CD14-positive monocyte (primary cell): ENCODE results near the gene ZNF70. TPM values are rescaled to one million over a fixed set of nuclear protein-coding genes. Genes with fewer than 3 reads are reported as not detected.

ENCODE experiments used
- DNase-seq, 3 donors: peaks; one replicate each; pipeline ENCODE4 v3.0.0-alpha.2; 2011 to 2022
- H2AFZ ChIP-seq: 2 replicates; pipeline ENCODE4 v1.6.0; 2012; ENCODE audit warnings: mild to moderate bottlenecking, low read depth, low read length, inconsistent platforms; ENCODE audit not compliant: insufficient read depth, poor library complexity, severe bottlenecking
- H3K27ac ChIP-seq, 2 donors: 1 replicate in 1 of 2; 2 replicates in 1 of 2; pipeline ENCODE4 v1.5.1; 2012 to 2013; ENCODE audit warnings: low read length in 2 of 2, control low read depth in 1 of 2, inconsistent platforms in 1 of 2, low read depth in 1 of 2, mild to moderate bottlenecking in 1 of 2
- H3K27me3 ChIP-seq, 2 donors: one replicate each; pipeline versions ENCODE4 v1.6.0 to v1.6.1; 2011 to 2013; ENCODE audit warnings: low read length in 2 of 2; ENCODE audit not compliant: control insufficient read depth in 2 of 2, insufficient read depth in 2 of 2
- H3K36me3 ChIP-seq, 2 donors: replicated peaks in 1 of 2; 1 replicate in 1 of 2; 2 replicates in 1 of 2; pipeline versions ENCODE4 v1.5.1 to v1.6.1; 2012 to 2013; ENCODE audit warnings: low read length in 2 of 2, control low read depth in 1 of 2, inconsistent platforms in 1 of 2, mild to moderate bottlenecking in 1 of 2; ENCODE audit not compliant: insufficient read depth in 2 of 2, control insufficient read depth in 1 of 2
- H3K4me1 ChIP-seq, 2 donors: 1 replicate in 1 of 2; 2 replicates in 1 of 2; pipeline versions ENCODE4 v1.5.1 to v1.6.1; 2012 to 2013; ENCODE audit warnings: low read length in 2 of 2, control low read depth in 1 of 2, inconsistent platforms in 1 of 2, mild to moderate bottlenecking in 1 of 2, moderate library complexity in 1 of 2; ENCODE audit not compliant: insufficient read depth in 2 of 2, control insufficient read depth in 1 of 2
- H3K4me2 ChIP-seq: replicated peaks from 2 replicates; pipeline ENCODE3; 2012; ENCODE audit warnings: low read length, moderate library complexity, mild to moderate bottlenecking; ENCODE audit not compliant: poor library complexity, severe bottlenecking; ENCODE audit errors: extremely low read depth
- H3K4me3 ChIP-seq, 3 experiments: fragments of 200-600 bp in 1 of 3; sonication (generic) in 1 of 3; replicated peaks in 1 of 3; 1 replicate in 2 of 3; 2 replicates in 1 of 3; pipeline ENCODE4 v1.5.1; 2011 to 2013; ENCODE audit warnings: low read length in 3 of 3, mild to moderate bottlenecking in 3 of 3, control low read depth in 2 of 3, low read depth in 2 of 3, inconsistent platforms in 1 of 3, moderate library complexity in 1 of 3
- H3K79me2 ChIP-seq: 2 replicates; pipeline ENCODE4 v1.6.0; 2012; ENCODE audit warnings: mild to moderate bottlenecking, control low read depth, inconsistent platforms, low read length, moderate library complexity; ENCODE audit not compliant: insufficient read depth
- H3K9ac ChIP-seq: 2 replicates; pipeline ENCODE4 v1.6.0; 2017; ENCODE audit warnings: low read length, mild to moderate bottlenecking; ENCODE audit not compliant: insufficient read depth, poor library complexity, severe bottlenecking
- H3K9me3 ChIP-seq, 2 donors: replicated peaks in 1 of 2; 1 replicate in 1 of 2; 2 replicates in 1 of 2; pipeline versions ENCODE4 v1.5.1 to v1.6.1; 2012 to 2013; ENCODE audit warnings: low read length in 2 of 2, control low read depth in 1 of 2; ENCODE audit not compliant: control insufficient read depth in 1 of 2, insufficient read depth in 1 of 2
- H4K20me1 ChIP-seq: 2 replicates; pipeline ENCODE4 v1.6.0; 2012; ENCODE audit warnings: mild to moderate bottlenecking, low read length, control low read depth, moderate library complexity; ENCODE audit not compliant: insufficient read depth
- H3K27ac Mint-ChIP-seq, 7 donors: one replicate each; pipeline ENCODE4 v1.8.0; 2020; ENCODE audit warnings: mild to moderate bottlenecking in 7 of 7, mixed read lengths in 7 of 7, moderate library complexity in 6 of 7, inconsistent platforms in 2 of 7
- H3K27me3 Mint-ChIP-seq, 3 donors: one replicate each; pipeline ENCODE4 v1.8.0; 2021 to 2022; ENCODE audit warnings: low read depth in 3 of 3, mild to moderate bottlenecking in 3 of 3, mixed read lengths in 3 of 3, moderate library complexity in 3 of 3, inconsistent platforms in 1 of 3
- H3K36me3 Mint-ChIP-seq, 2 donors: one replicate each; pipeline ENCODE4 v1.8.0; 2020; ENCODE audit warnings: mixed read lengths in 2 of 2, inconsistent platforms in 1 of 2, mild to moderate bottlenecking in 1 of 2
- H3K4me1 Mint-ChIP-seq: one replicate; pipeline ENCODE4 v1.8.0; 2020; ENCODE audit warnings: mild to moderate bottlenecking, mixed read lengths
- H3K4me3 Mint-ChIP-seq, 2 donors: one replicate each; pipeline ENCODE4 v1.8.0; 2020; ENCODE audit warnings: mild to moderate bottlenecking in 2 of 2, mixed read lengths in 2 of 2, moderate library complexity in 1 of 2
- H3K9me3 Mint-ChIP-seq, 7 donors: one replicate each; pipeline ENCODE4 v1.8.0; 2020 to 2022; ENCODE audit warnings: mixed read lengths in 7 of 7, mild to moderate bottlenecking in 6 of 7, moderate library complexity in 6 of 7, inconsistent platforms in 2 of 7
- CTCF ChIP-seq: fragments of 200-600 bp; IDR thresholded peaks from one replicate; pipeline ENCODE4 v1.8.0; 2022; ENCODE audit warnings: antibody characterized with exemption, mild to moderate bottlenecking
- WGBS: methylation state at CpG from one replicate; pipeline ENCODE4 v1.1.5; 2013; ENCODE audit warnings: missing lambda C conversion rate; ENCODE audit not compliant: insufficient coverage; 5-methylcytosine and 5-hydroxymethylcytosine counted together
- intact Hi-C, 2 donors: fragments of 100-400 bp; cut with micrococcal nuclease; formaldehyde crosslinking; loops; one replicate each; pipeline versions ENCODE4 v1.15.0 to v1.15.1; 2023
- polyA plus RNA-seq, 3 donors: library from polyadenylated mRNA; depleted of rRNA in 1 of 3; unstranded in 2 of 3; stranded (reverse) in 1 of 3; fragments of 300-500 nt in 2 of 3; fragments of >200 nt in 1 of 3; fragmentation: Illumina TruSeq in 2 of 3; gene quantifications; 1 replicate in 2 of 3; 2 replicates in 1 of 3; pipeline ENCODE4 v1.2.3, GENCODE V29; 2012 to 2021

ZNF70 gene
- polyA plus RNA-seq, 3 donors = 0.04 to 0.85 (median 0.09) TPM

- Histone ChIP-seq H3K79me2 (peaks cover 10% of the 10 kb centered on the region), H3K4me2 (peak overlapping the region; percentile 100), H4K20me1 (no peaks in the 10 kb centered on the region), H3K9ac (peak overlapping the region; percentile 86), H3K27ac (peak overlapping the region in 1 of 2 donors; percentile 85), H2AFZ (peak overlapping the region; percentile 96), H3K36me3 (peaks cover 0 to 15% of the 10 kb centered on the region in 2 donors), H3K9me3 (no peaks in the 10 kb centered on the region), H3K4me1 (peaks cover 37 to 53% of the 10 kb centered on the region in 2 donors), H3K4me3 (peak overlapping the region; percentile 48 to 92 (median 71)), H3K27me3 (peaks cover 1 to 7% of the 10 kb centered on the region in 2 donors)
- 23% methylated on average over 12 of the region's 27 CpGs for WGBS
- Mint-ChIP-seq H3K27me3 (peaks cover 8 to 13% (median 10%) of the 10 kb centered on the region in 3 donors), H3K9me3 (peaks cover 0 to 2% (median 0%) of the 10 kb centered on the region in 7 donors), H3K4me3 (peak overlapping the region; percentile 85 to 90), H3K4me1 (peaks cover 44% of the 10 kb centered on the region), H3K36me3 (peaks cover 11 to 13% of the 10 kb centered on the region in 2 donors), H3K27ac (peak overlapping the region in 5 of 7 donors; percentile 21 to 88 (median 52))
- no peak for TF ChIP-seq CTCF
- intact Hi-C loops = no loop called here
- no peak for DNase-seq
Measured at GRCh38 chr22:23767303-23767672, 16.4 kb upstream of the ZNF70 start.

GRCh38 chr22:23764899-23765881, 14.3 kb upstream of the ZNF70 start:
- Histone ChIP-seq H3K27ac (no peak overlapping the region), H3K79me2 (peaks cover 10% of the 10 kb centered on the region), H3K9me3 (no peaks in the 10 kb centered on the region), H3K4me3 (no peak overlapping the region), H4K20me1 (no peaks in the 10 kb centered on the region), H3K4me2 (no peak overlapping the region), H3K9ac (no peak overlapping the region), H3K36me3 (peaks cover 0 to 15% of the 10 kb centered on the region in 2 donors), H3K27me3 (no peaks in the 10 kb centered on the region), H2AFZ (no peak overlapping the region), H3K4me1 (peaks cover 32 to 46% of the 10 kb centered on the region in 2 donors)
- H3K27me3 Mint-ChIP-seq = peaks cover 0 to 4% (median 2%) of the 10 kb centered on the region in 3 donors
- 100% methylated on average over 8 of the region's 9 CpGs for WGBS
- DNase-seq = no peak
- H3K4me1 Mint-ChIP-seq = peaks cover 47% of the 10 kb centered on the region
- peaks cover 11 to 13% of the 10 kb centered on the region in 2 donors for H3K36me3 Mint-ChIP-seq
- H3K9me3 Mint-ChIP-seq = peaks cover 0 to 2% (median 0%) of the 10 kb centered on the region in 7 donors
- no peak overlapping the region for H3K4me3 Mint-ChIP-seq
- H3K27ac Mint-ChIP-seq = peak overlapping the region in 2 of 7 donors; percentile 49 to 77
- intact Hi-C loops = no loop called here
- no peak for TF ChIP-seq CTCF
